Superior temporal gyrus (tissue), 1 donor: ENCODE results near the gene PCDHGB5.
"Not testable (repeated sequence)": the region's sequence is repeated elsewhere in the genome, so short reads cannot be mapped to it uniquely, and the experiment has no call there.

Experiments used
- DNase-seq: peaks from one replicate; pipeline ENCODE4 v3.0.0-alpha.2; 2016; ENCODE audit errors: extremely low spot score

PCDHGB5 gene

GRCh38 chr5:141409598-141410306, 12.0 kb downstream of the PCDHGB5 start:
- no peak for DNase-seq

GRCh38 chr5:141411575-141411974, 13.8 kb downstream of the PCDHGB5 start:
- no peak for DNase-seq

GRCh38 chr5:141412854-141413539, 15.2 kb downstream of the PCDHGB5 start, which contains the start of gene PCDHGA10:
TSS of gene PCDHGA10 (plus strand) at chr5:141412987. CDS start at chr5:141413176, 189 bp downstream.
- peak; percentile 13 for DNase-seq

GRCh38 chr5:141413540-141414069, 15.9 kb downstream of the PCDHGB5 start:
- no peak for DNase-seq

- DNase-seq: not testable (repeated sequence)
These were observed 17.0 kb downstream of the PCDHGB5 start for GRCh38 chr5:141414548-141415274.

GRCh38 chr5:141415275-141415618, 17.5 kb downstream of the PCDHGB5 start:
- DNase-seq: not testable (repeated sequence)

- peak; percentile 46 for DNase-seq
These were observed 19.9 kb downstream of the PCDHGB5 start, which contains the start of gene PCDHGB7 for GRCh38 chr5:141417494-141418172. TSS of gene PCDHGB7 (plus strand) at chr5:141417677. CDS start at chr5:141417860, 183 bp downstream.

- DNase-seq: no peak
These were observed 21.5 kb downstream of the PCDHGB5 start for GRCh38 chr5:141419074-141419880.

GRCh38 chr5:141420855-141421488, 23.2 kb downstream of the PCDHGB5 start, which contains the start of gene PCDHGA11:
TSS of gene PCDHGA11 (plus strand) at chr5:141421051. CDS start at chr5:141421228, 177 bp downstream.
- peak; percentile 16 for DNase-seq

- no peak for DNase-seq
These were observed 23.7 kb downstream of the PCDHGB5 start for GRCh38 chr5:141421489-141421855.

- DNase-seq: no peak
These were observed 25.1 kb downstream of the PCDHGB5 start for GRCh38 chr5:141422742-141423291.

GRCh38 chr5:141427783-141428426, 30.2 kb downstream of the PCDHGB5 start:
- no peak for DNase-seq

GRCh38 chr5:141430332-141431113, 32.8 kb downstream of the PCDHGB5 start, which contains the start of gene PCDHGA12:
TSS of gene PCDHGA12 (plus strand) at chr5:141430507. CDS start at chr5:141430760, 253 bp downstream.
- peak; percentile 20 for DNase-seq

- no peak for DNase-seq
These were observed 33.5 kb downstream of the PCDHGB5 start for GRCh38 chr5:141431286-141431685.

- DNase-seq: not testable (repeated sequence)
These were observed 34.6 kb downstream of the PCDHGB5 start for GRCh38 chr5:141432308-141432707.

- DNase-seq: not testable (repeated sequence)
These were observed 35.0 kb downstream of the PCDHGB5 start for GRCh38 chr5:141432726-141433125.

- DNase-seq: no peak
These were observed 36.3 kb downstream of the PCDHGB5 start for GRCh38 chr5:141434006-141434405.

GRCh38 chr5:141437221-141437620, 39.5 kb downstream of the PCDHGB5 start:
- DNase-seq: no peak
